DND-41 (cell line): ENCODE data around the gene PUS7.

Experiments
- ATAC-seq: fragments of 200-7000 bp; cut with Tn5 transposase; 3 replicates; pipeline ENCODE4 v1.9.1; 2021; ENCODE audit warnings: low read depth; ENCODE audit not compliant: insufficient read depth
- DNase-seq: peaks from one replicate; pipeline ENCODE4 v3.0.0-alpha.2; 2020
- H2AFZ ChIP-seq: 2 replicates; pipeline ENCODE4 v1.6.0; 2012; ENCODE audit warnings: low read depth, low read length
- H3K27ac ChIP-seq: 2 replicates; pipeline ENCODE4 v1.5.1; 2012; ENCODE audit warnings: low read length, inconsistent platforms
- H3K27me3 ChIP-seq: fragments of 200-600 bp; sonication (generic); 2 replicates; pipeline ENCODE4 v1.6.0; 2012; ENCODE audit warnings: low read length, mild to moderate bottlenecking, inconsistent platforms; ENCODE audit not compliant: insufficient read depth, poor library complexity
- H3K36me3 ChIP-seq: 2 replicates; pipeline ENCODE4 v1.5.1; 2012; ENCODE audit warnings: low read length, inconsistent platforms; ENCODE audit not compliant: insufficient read depth
- H3K4me1 ChIP-seq: 2 replicates; pipeline ENCODE4 v1.5.1; 2012; ENCODE audit warnings: mild to moderate bottlenecking, low read length; ENCODE audit not compliant: insufficient read depth
- H3K4me2 ChIP-seq: 2 replicates; pipeline ENCODE4 v1.6.0; 2012; ENCODE audit warnings: mild to moderate bottlenecking, moderate library complexity, low read length, inconsistent platforms; ENCODE audit not compliant: insufficient read depth
- H3K4me3 ChIP-seq, 2 experiments: fragments of 200-600 bp in 1 of 2; shearing (Covaris generic) in 1 of 2; 2 replicates each; pipeline ENCODE4 v1.5.1; 2012 to 2016; ENCODE audit warnings: inconsistent platforms in 2 of 2, low read length in 2 of 2, mild to moderate bottlenecking in 2 of 2, low read depth in 1 of 2, moderate library complexity in 1 of 2
- H3K79me2 ChIP-seq: 2 replicates; pipeline ENCODE4 v1.6.0; 2012; ENCODE audit warnings: low read length, inconsistent platforms; ENCODE audit not compliant: insufficient read depth
- H3K9ac ChIP-seq: 2 replicates; pipeline ENCODE4 v1.6.0; 2012; ENCODE audit warnings: low read depth, mild to moderate bottlenecking, inconsistent platforms, low read length, moderate library complexity
- H3K9me3 ChIP-seq: 2 replicates; pipeline ENCODE4 v1.5.1; 2012; ENCODE audit warnings: low read length, moderate library complexity, mild to moderate bottlenecking, inconsistent platforms; ENCODE audit not compliant: insufficient read depth, severe bottlenecking
- H4K20me1 ChIP-seq: 2 replicates; pipeline ENCODE4 v1.6.0; 2012; ENCODE audit warnings: low read length; ENCODE audit not compliant: insufficient read depth
- CTCF ChIP-seq: IDR thresholded peaks from 2 replicates; pipeline ENCODE4 v1.5.1; 2012; ENCODE audit warnings: borderline replicate concordance, low read length, moderate library complexity, mild to moderate bottlenecking; ENCODE audit not compliant: poor library complexity, severe bottlenecking; ENCODE audit errors: extremely low read depth
- EZH2 ChIP-seq: IDR thresholded peaks from 3 replicates; pipeline ENCODE4 v1.6.1; 2012; ENCODE audit warnings: borderline replicate concordance, low read depth, mild to moderate bottlenecking, moderate library complexity, low read length, inconsistent platforms; ENCODE audit not compliant: severe bottlenecking

PUS7 gene

GRCh38 chr7:105512926-105513526 lies 9.0 kb downstream of the PUS7 start:
- Histone ChIP-seq H3K36me3 (peaks cover 11% of the 10 kb centered on the region), H3K27me3 (no peaks in the 10 kb centered on the region), H3K4me3 (no peak overlapping the region), H4K20me1 (peaks cover 4% of the 10 kb centered on the region; the same call in 1 of the 2 replicates), H3K4me2 (no peak overlapping the region), H3K9ac (no peak overlapping the region), H3K27ac (no peak overlapping the region), H2AFZ (no peak overlapping the region), H3K9me3 (no peaks in the 10 kb centered on the region), H3K4me1 (no peaks in the 10 kb centered on the region; the same call in 1 of the 2 replicates), H3K79me2 (peaks cover 72% of the 10 kb centered on the region)
- TF ChIP-seq EZH2 (no peak), CTCF (no peak)
- ATAC-seq (no peak), DNase-seq (no peak)

GRCh38 chr7:105512415-105512814 lies 9.7 kb downstream of the PUS7 start:
- Histone ChIP-seq H3K36me3 (peaks cover 13% of the 10 kb centered on the region), H4K20me1 (peaks cover 4% of the 10 kb centered on the region; the same call in 1 of the 2 replicates), H3K4me2 (no peak overlapping the region), H3K9ac (no peak overlapping the region), H3K9me3 (no peaks in the 10 kb centered on the region), H3K4me1 (no peaks in the 10 kb centered on the region; the same call in 1 of the 2 replicates), H2AFZ (no peak overlapping the region), H3K4me3 (no peak overlapping the region), H3K27me3 (no peaks in the 10 kb centered on the region), H3K27ac (no peak overlapping the region), H3K79me2 (peaks cover 68% of the 10 kb centered on the region)
- ATAC-seq (no peak), DNase-seq (no peak)
- no peak for TF ChIP-seq EZH2
- TF ChIP-seq CTCF, result no peak

GRCh38 chr7:105502173-105502572 lies 19.9 kb downstream of the PUS7 start:
- no peaks in the 10 kb centered on the region for H3K79me2 ChIP-seq
- TF ChIP-seq CTCF, result no peak
- TF ChIP-seq EZH2, result no peak
- no peaks in the 10 kb centered on the region for H3K27me3 ChIP-seq
- DNase-seq (no peak), ATAC-seq (no peak)
- no peak overlapping the region for H3K4me2 ChIP-seq
- H2AFZ ChIP-seq, result no peak overlapping the region
- H3K4me3 ChIP-seq, result no peak overlapping the region
- no peaks in the 10 kb centered on the region for H4K20me1 ChIP-seq
- H3K9ac ChIP-seq, result no peak overlapping the region
- H3K27ac ChIP-seq, result no peak overlapping the region
- H3K36me3 ChIP-seq, result peaks cover 60% of the 10 kb centered on the region
- no peaks in the 10 kb centered on the region for H3K9me3 ChIP-seq
- no peaks in the 10 kb centered on the region for H3K4me1 ChIP-seq

- H3K9me3 ChIP-seq, result no peaks in the 10 kb centered on the region
- H3K4me3 ChIP-seq, result no peak overlapping the region
- H3K4me1 ChIP-seq, result no peaks in the 10 kb centered on the region
- no peaks in the 10 kb centered on the region for H4K20me1 ChIP-seq
- H3K4me2 ChIP-seq, result no peak overlapping the region
- H2AFZ ChIP-seq, result no peak overlapping the region
- no peaks in the 10 kb centered on the region for H3K27me3 ChIP-seq
- H3K79me2 ChIP-seq, result no peaks in the 10 kb centered on the region
- no peak overlapping the region for H3K27ac ChIP-seq
- peaks cover 28% of the 10 kb centered on the region for H3K36me3 ChIP-seq
- DNase-seq, result no peak
- no peak for ATAC-seq
- H3K9ac ChIP-seq, result no peak overlapping the region
- TF ChIP-seq CTCF, result no peak
- no peak for TF ChIP-seq EZH2
Observed at GRCh38 chr7:105497016-105497415, 25.1 kb downstream of the PUS7 start.
